ENCODE data around the gene TOX2. TPM values are rescaled to one million over a fixed set of nuclear protein-coding genes. Genes with fewer than 3 reads are reported as not detected.

The TOX2 gene
- total RNA-seq, 4 donors from 2014 or later, result 0.20 to 0.42 TPM; not detected in 2

DNA sequence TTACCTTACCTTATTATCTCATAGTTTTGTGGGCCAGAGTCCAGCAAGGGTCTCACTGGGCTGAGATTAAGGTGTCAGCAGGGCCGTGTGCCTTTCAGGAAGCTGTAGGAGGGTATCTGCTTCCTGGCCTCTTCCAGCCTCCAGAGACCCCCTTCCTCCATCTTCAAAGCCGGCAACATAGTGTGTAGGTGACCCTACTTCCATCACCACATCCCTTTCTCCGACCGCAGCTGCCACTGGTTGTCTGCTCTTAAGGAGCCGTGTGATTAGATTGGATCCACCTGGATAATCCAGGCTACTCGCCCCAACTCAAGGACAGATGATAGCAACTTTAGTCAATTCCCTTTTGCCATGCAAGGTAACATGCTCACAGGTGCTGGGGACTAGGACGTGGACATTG, 181.2 kb downstream of the TOX2 start:
- H3K9me3 ChIP-seq, result no peaks in the 10 kb centered on the region
- DNase-seq (peak in 1 of 2 donors; percentile 2), ATAC-seq (no peak)
- no peak overlapping the region for H3K27ac ChIP-seq
- no peaks in the 10 kb centered on the region for H3K27me3 ChIP-seq
- TF ChIP-seq, protein P1, sequence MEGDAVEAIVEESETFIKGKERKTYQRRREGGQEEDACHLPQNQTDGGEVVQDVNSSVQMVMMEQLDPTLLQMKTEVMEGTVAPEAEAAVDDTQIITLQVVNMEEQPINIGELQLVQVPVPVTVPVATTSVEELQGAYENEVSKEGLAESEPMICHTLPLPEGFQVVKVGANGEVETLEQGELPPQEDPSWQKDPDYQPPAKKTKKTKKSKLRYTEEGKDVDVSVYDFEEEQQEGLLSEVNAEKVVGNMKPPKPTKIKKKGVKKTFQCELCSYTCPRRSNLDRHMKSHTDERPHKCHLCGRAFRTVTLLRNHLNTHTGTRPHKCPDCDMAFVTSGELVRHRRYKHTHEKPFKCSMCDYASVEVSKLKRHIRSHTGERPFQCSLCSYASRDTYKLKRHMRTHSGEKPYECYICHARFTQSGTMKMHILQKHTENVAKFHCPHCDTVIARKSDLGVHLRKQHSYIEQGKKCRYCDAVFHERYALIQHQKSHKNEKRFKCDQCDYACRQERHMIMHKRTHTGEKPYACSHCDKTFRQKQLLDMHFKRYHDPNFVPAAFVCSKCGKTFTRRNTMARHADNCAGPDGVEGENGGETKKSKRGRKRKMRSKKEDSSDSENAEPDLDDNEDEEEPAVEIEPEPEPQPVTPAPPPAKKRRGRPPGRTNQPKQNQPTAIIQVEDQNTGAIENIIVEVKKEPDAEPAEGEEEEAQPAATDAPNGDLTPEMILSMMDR (IDR thresholded peaks at IDR 0.05 in 4 of 5, conservative IDR thresholded peaks at IDR 0.05 in 1 of 5), result no peak
- no peak for TF ChIP-seq POLR2A (IDR thresholded peaks at IDR 0.05)
- no peaks in the 10 kb centered on the region for H3K4me1 ChIP-seq
- H3K4me3 ChIP-seq, result no peak overlapping the region
- in situ Hi-C loops (cut with MboI; ENCODE audit: low sequenced_read_pairs in 4 of 4) (loop anchor here in 3 of 4 donors (25.0 kb wide), 2 partner anchors 559 to 659 kb away; no protein-coding TSS in a partner anchor), intact Hi-C loops (cut with DNase I; ENCODE audit: low total_unique reads) (no loop called here)
- no peaks in the 10 kb centered on the region for H3K36me3 ChIP-seq

DNA sequence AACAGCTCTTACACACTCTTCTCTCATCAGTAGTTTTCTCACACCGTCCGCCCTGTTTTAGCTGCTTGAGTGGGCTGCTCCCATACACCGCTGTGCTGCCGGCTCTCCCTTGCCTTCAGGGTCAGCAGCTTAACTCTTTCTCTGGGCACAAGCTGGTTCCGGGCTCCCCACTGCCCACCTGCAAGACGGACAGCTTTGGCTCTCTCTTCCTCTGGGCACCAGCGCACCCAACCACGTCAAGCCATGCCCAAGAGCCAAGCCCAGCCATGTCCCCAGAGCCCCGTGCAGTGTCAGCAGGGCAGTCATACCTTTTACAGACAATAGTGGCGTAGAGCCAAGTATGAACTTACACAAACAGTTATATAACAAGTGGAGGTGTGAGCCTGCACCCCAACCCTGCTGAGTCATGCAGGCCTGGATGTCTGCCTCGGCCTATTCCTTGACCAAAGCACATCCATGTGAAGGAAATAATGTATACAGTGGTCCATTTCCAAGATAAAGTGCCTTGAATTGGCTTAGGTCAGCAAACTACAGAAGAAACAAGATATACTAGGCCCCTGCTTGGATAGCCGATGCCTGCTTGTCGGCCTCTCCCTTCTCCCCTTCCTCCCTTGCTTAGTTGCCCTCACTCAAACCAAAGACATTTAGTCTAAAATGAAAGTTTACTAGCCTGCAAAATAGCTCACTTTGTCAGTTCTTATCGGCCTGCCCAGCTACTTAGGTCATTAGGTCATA, 183.0 kb downstream of the TOX2 start:
- intact Hi-C loops (cut with DNase I; ENCODE audit: low total_unique reads), result no loop called here
- Histone ChIP-seq H3K27ac (no peak overlapping the region), H3K9me3 (no peaks in the 10 kb centered on the region), H3K27me3 (no peaks in the 10 kb centered on the region), H3K4me1 (no peaks in the 10 kb centered on the region), H3K36me3 (no peaks in the 10 kb centered on the region), H3K4me3 (no peak overlapping the region)
- no peak for TF ChIP-seq POLR2A (IDR thresholded peaks at IDR 0.05)
- TF ChIP-seq, protein P1 (IDR thresholded peaks at IDR 0.05 in 4 of 5, conservative IDR thresholded peaks at IDR 0.05 in 1 of 5), result no peak
- no peak for ATAC-seq
- peak in 1 of 2 donors; percentile 8 for DNase-seq
- in situ Hi-C loops (cut with MboI; ENCODE audit: low sequenced_read_pairs in 4 of 4), result loop anchor here in 3 of 4 donors (25.0 kb wide), 2 partner anchors 560 to 660 kb away; no protein-coding TSS in a partner anchor

DNA sequence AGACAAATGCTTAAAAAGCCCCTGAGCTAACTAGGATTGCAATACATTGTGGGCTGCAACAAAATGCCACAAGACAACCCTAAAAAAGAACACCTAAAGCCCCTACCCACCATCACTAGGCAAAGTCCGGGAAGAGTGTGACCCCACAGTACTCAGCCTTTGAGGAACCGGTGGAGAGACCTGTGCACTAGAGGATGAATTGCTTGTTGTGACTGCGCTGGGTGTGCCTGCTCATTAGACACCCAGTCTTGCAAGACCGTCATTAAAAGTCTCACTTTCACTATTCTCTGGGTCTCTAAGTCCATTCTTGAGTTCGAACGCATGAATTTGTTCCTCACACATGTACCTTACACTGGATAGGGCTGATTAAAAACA, 183.6 kb downstream of the TOX2 start:
- in situ Hi-C loops (cut with MboI; ENCODE audit: low sequenced_read_pairs in 4 of 4), result loop anchor here in 3 of 4 donors (25.0 kb wide), 2 partner anchors 561 to 661 kb away; no protein-coding TSS in a partner anchor
- Histone ChIP-seq H3K27ac (no peak overlapping the region), H3K4me1 (no peaks in the 10 kb centered on the region), H3K36me3 (no peaks in the 10 kb centered on the region), H3K27me3 (no peaks in the 10 kb centered on the region), H3K9me3 (no peaks in the 10 kb centered on the region), H3K4me3 (no peak overlapping the region)
- intact Hi-C loops (cut with DNase I; ENCODE audit: low total_unique reads), result no loop called here
- no peak for DNase-seq
- no peak for ATAC-seq
- TF ChIP-seq POLR2A (IDR thresholded peaks at IDR 0.05), result no peak
- TF ChIP-seq, protein P1 (IDR thresholded peaks at IDR 0.05 in 4 of 5, conservative IDR thresholded peaks at IDR 0.05 in 1 of 5), result no peak

DNA sequence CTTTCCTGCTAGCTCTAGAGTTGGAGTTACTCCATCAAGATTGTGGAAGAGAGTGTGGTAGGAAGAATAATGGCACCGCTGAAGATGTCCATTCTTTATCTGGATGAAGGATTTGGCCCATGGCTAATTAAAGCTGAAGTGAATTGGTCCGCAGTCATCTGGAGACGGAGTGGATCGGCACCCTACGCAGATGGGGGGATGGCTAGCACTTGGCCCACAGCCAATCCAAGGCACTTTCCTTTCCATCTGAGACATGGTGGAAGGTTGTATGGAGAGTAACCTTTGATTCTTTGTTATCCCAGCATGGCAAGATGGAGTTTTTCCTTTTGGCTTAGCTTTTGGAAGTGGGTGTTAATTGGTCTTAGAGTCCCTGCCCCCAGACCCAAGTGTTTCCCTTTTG, 184.0 kb downstream of the TOX2 start:
- Histone ChIP-seq H3K4me1 (no peaks in the 10 kb centered on the region), H3K36me3 (no peaks in the 10 kb centered on the region), H3K27ac (no peak overlapping the region), H3K27me3 (no peaks in the 10 kb centered on the region), H3K4me3 (no peak overlapping the region), H3K9me3 (no peaks in the 10 kb centered on the region)
- intact Hi-C loops (cut with DNase I; ENCODE audit: low total_unique reads) (no loop called here), in situ Hi-C loops (cut with MboI; ENCODE audit: low sequenced_read_pairs in 4 of 4) (loop anchor here in 3 of 4 donors (25.0 kb wide), 2 partner anchors 561 to 661 kb away; no protein-coding TSS in a partner anchor)
- DNase-seq (no peak), ATAC-seq (no peak)
- TF ChIP-seq, protein P1 (IDR thresholded peaks at IDR 0.05 in 4 of 5, conservative IDR thresholded peaks at IDR 0.05 in 1 of 5), result no peak
- TF ChIP-seq POLR2A (IDR thresholded peaks at IDR 0.05), result no peak

All from gastrocnemius medialis (tissue), 4 donors.